NCI-H748 (cell line): ENCODE measurements around the gene FOLH1.
A peak's percentile ranks its signal among the peaks of the same experiment; 100 is the strongest.
"Not testable (repeated sequence)": the region's sequence is repeated elsewhere in the genome, so short reads cannot be mapped to it uniquely, and the experiment has no call there.

Experiments used
- DNase-seq: peaks from one replicate; lab custom pipeline; 2025; ENCODE audit not compliant: unreplicated experiment; lab: John Stamatoyannopoulos, UW

The FOLH1 gene

GRCh38 chr11:49184756-49185155 lies 23.6 kb downstream of the FOLH1 start:
- DNase-seq = not testable (repeated sequence)

- peak; percentile 75 for DNase-seq
These were observed 30.5 kb downstream of the FOLH1 start for GRCh38 chr11:49177936-49178335.

GRCh38 chr11:49175378-49175777 lies 33.0 kb downstream of the FOLH1 start:
- DNase-seq = not testable (repeated sequence)

GRCh38 chr11:49174691-49175366 lies 33.6 kb downstream of the FOLH1 start:
- DNase-seq = not testable (repeated sequence)

- not testable (repeated sequence) for DNase-seq
These were observed 36.8 kb downstream of the FOLH1 start for GRCh38 chr11:49171613-49172012.

GRCh38 chr11:49169579-49169978 lies 38.8 kb downstream of the FOLH1 start:
- DNase-seq = peak; percentile 4

- not testable (repeated sequence) for DNase-seq
These were observed 39.4 kb downstream of the FOLH1 start for GRCh38 chr11:49168992-49169391.

GRCh38 chr11:49151211-49151610 lies 57.2 kb downstream of the FOLH1 start:
- no peak for DNase-seq

- DNase-seq = not testable (repeated sequence)
These were observed 106.0 kb downstream of the FOLH1 start for GRCh38 chr11:49102356-49102755.
